Colonic mucosa (tissue), 4 donors: ENCODE results near the gene ARID5B. TPM values are rescaled to one million over a fixed set of nuclear protein-coding genes. Genes with fewer than 3 reads are reported as not detected.

ENCODE experiments used
- DNase-seq: peaks from one replicate; pipeline ENCODE4 v3.0.0-alpha.2; 2020
- H3K27ac ChIP-seq: fragments of 200-600 bp; one replicate; pipeline ENCODE4 v1.8.0; 2021
- H3K27me3 ChIP-seq: fragments of 200-600 bp; one replicate; pipeline ENCODE4 v1.8.0; 2021
- H3K36me3 ChIP-seq: fragments of 200-600 bp; one replicate; pipeline ENCODE4 v1.8.0; 2021
- H3K4me1 ChIP-seq: fragments of 200-600 bp; one replicate; pipeline ENCODE4 v1.8.0; 2021; ENCODE audit warnings: mild to moderate bottlenecking
- H3K4me3 ChIP-seq: fragments of 200-600 bp; one replicate; pipeline ENCODE4 v1.8.0; 2021
- H3K9ac ChIP-seq, 2 donors: one replicate each; pipeline ENCODE4 v1.7.0; 2013; ENCODE audit warnings: control low read depth in 2 of 2, low read depth in 2 of 2, low read length in 2 of 2
- H3K9me3 ChIP-seq: fragments of 200-600 bp; one replicate; pipeline ENCODE4 v1.8.0; 2021
- intact Hi-C: fragments of 100-400 bp; cut with DNase I; formaldehyde crosslinking; loops from one replicate; pipeline ENCODE4 v1.14.1; 2022
- total RNA-seq, 2 donors: library from RNA; stranded (reverse); fragmentation: NEBNext Ultra II Directional in 1 of 2; extraction: Animal tissue kit (Norgen Biotek cat#: 25700) in 1 of 2; gene quantifications; one replicate each; pipeline ENCODE4 v1.2.1, GENCODE V29; 2021
- TF ChIP-seq, protein P1 (sequence below): fragments of 200-600 bp; IDR thresholded peaks from one replicate; pipeline ENCODE4 v1.8.0; 2022; ENCODE audit warnings: antibody characterized with exemption, mild to moderate bottlenecking
- donor health status: healthy.
- donor health status: DM: no; HTN: no; CAD: no.
- donor health status: DM: no; HTN: no; CAD: no.

The ARID5B gene
- total RNA-seq, 2 donors from 2014 or later: 18.8 to 27.2 TPM

DNA sequence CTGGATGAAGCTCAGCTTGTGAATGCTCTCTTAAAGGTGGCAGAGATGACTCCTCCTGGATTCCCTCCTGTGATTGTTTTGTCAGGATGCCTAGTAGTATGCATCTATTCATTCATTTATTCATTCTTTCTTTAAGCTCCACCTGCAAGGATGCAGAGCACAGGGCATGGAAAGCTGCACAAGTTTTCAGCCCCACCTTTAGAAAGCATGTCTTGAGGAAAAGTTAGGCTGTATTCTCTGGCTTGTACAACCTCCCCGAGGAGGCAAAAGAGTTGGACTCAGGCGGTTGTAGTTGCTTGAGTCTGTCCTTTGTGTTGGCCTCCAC lies 22.4 kb downstream of the ARID5B start:
- Histone ChIP-seq H3K27ac (peak overlapping the region; percentile 7), H3K36me3 (no peaks in the 10 kb centered on the region), H3K9me3 (no peaks in the 10 kb centered on the region), H3K4me1 (no peaks in the 10 kb centered on the region), H3K4me3 (no peak overlapping the region), H3K27me3 (no peaks in the 10 kb centered on the region), H3K9ac (no peak overlapping the region)
- TF ChIP-seq, protein P1, sequence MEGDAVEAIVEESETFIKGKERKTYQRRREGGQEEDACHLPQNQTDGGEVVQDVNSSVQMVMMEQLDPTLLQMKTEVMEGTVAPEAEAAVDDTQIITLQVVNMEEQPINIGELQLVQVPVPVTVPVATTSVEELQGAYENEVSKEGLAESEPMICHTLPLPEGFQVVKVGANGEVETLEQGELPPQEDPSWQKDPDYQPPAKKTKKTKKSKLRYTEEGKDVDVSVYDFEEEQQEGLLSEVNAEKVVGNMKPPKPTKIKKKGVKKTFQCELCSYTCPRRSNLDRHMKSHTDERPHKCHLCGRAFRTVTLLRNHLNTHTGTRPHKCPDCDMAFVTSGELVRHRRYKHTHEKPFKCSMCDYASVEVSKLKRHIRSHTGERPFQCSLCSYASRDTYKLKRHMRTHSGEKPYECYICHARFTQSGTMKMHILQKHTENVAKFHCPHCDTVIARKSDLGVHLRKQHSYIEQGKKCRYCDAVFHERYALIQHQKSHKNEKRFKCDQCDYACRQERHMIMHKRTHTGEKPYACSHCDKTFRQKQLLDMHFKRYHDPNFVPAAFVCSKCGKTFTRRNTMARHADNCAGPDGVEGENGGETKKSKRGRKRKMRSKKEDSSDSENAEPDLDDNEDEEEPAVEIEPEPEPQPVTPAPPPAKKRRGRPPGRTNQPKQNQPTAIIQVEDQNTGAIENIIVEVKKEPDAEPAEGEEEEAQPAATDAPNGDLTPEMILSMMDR: no peak
- no peak for DNase-seq
- intact Hi-C loops: no loop called here

- H3K4me3 ChIP-seq: no peak overlapping the region
- intact Hi-C loops: no loop called here
- no peak overlapping the region for H3K9ac ChIP-seq
- H3K27ac ChIP-seq: no peak overlapping the region
- H3K36me3 ChIP-seq: no peaks in the 10 kb centered on the region
- TF ChIP-seq, protein P1: no peak
- no peaks in the 10 kb centered on the region for H3K4me1 ChIP-seq
- H3K9me3 ChIP-seq: no peaks in the 10 kb centered on the region
- DNase-seq: no peak
- H3K27me3 ChIP-seq: no peaks in the 10 kb centered on the region
Observed at GRCh38 chr10:61929555-61929954, 28.1 kb downstream of the ARID5B start.

DNA sequence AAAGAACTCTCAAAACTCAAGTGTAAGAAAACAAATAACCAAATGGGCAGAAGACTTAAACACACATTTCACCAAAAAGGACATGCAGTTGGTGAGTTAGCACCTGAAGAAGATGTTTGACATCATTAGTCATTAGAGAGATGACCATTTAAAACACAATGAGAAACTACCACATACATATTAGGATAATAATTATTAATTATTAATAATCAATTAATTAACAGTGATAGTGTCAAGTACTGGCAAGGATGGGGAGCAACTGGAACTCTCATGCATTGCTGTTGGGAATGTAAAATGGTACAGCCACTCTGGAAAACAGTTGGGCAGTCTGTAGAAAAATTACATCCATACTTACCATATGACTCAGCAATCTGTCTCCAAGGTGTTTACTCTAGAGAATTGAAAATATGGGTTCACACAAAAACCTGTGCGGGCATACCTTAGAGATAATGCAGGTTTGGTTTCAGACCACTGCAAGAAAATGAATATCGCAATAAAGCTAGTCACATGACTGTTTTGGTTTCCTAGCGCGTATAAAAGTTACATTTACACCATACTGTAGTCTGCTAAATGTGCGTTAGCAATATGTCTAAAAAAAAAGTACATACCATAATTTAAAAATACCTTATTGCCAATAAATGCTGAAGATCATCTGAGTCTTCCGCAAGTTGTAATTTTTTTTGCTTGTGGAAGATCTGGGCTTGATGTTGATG lies 30.3 kb downstream of the ARID5B start:
- no peaks in the 10 kb centered on the region for H3K4me1 ChIP-seq
- no peak overlapping the region for H3K4me3 ChIP-seq
- H3K36me3 ChIP-seq: no peaks in the 10 kb centered on the region
- TF ChIP-seq, protein P1: no peak
- H3K9ac ChIP-seq: no peak overlapping the region
- intact Hi-C loops: no loop called here
- no peaks in the 10 kb centered on the region for H3K9me3 ChIP-seq
- no peak overlapping the region for H3K27ac ChIP-seq
- DNase-seq: no peak
- no peaks in the 10 kb centered on the region for H3K27me3 ChIP-seq

- intact Hi-C loops: no loop called here
- TF ChIP-seq, protein P1: no peak
- Histone ChIP-seq H3K27ac (no peak overlapping the region), H3K4me3 (no peak overlapping the region), H3K27me3 (no peaks in the 10 kb centered on the region), H3K9ac (peak overlapping the region in 1 of 2 donors; percentile 26), H3K9me3 (no peaks in the 10 kb centered on the region), H3K36me3 (no peaks in the 10 kb centered on the region), H3K4me1 (peaks cover 5% of the 10 kb centered on the region)
- no peak for DNase-seq
Observed at GRCh38 chr10:61933859-61934555, 32.5 kb downstream of the ARID5B start.

- TF ChIP-seq, protein P1: no peak
- H3K9me3 ChIP-seq: no peaks in the 10 kb centered on the region
- intact Hi-C loops: no loop called here
- peaks cover 5% of the 10 kb centered on the region for H3K4me1 ChIP-seq
- no peak overlapping the region for H3K4me3 ChIP-seq
- H3K27ac ChIP-seq: peak overlapping the region; percentile 5
- no peak overlapping the region for H3K9ac ChIP-seq
- H3K27me3 ChIP-seq: no peaks in the 10 kb centered on the region
- H3K36me3 ChIP-seq: no peaks in the 10 kb centered on the region
- no peak for DNase-seq
Observed at GRCh38 chr10:61935077-61935476, 33.6 kb downstream of the ARID5B start.
